RWPE1 (cell line): Measurements from ENCODE around the gene MROH8.
A peak's percentile ranks its signal among the peaks of the same experiment; 100 is the strongest.

Experiments used
- CTCF ChIA-PET: fragments of 350-600 bp; sonication (Branson Sonifier 250); formaldehyde crosslinking; extraction: SDS; loops from one replicate; lab custom pipeline; 2021; lab: Yijun Ruan, JAX
- POLR2A ChIA-PET: fragments of 400-600 bp; formaldehyde crosslinking; extraction: SDS; loops from one replicate; lab custom pipeline; 2020; ENCODE audit warnings: antibody characterized with exemption; ENCODE audit not compliant: low non-redundant PET; lab: Yijun Ruan, JAX
- DNase-seq: peaks from one replicate; pipeline ENCODE4 v3.0.0; 2012; ENCODE audit warnings: low spot score
- H3K27ac ChIP-seq: fragments of 450-650 bp; 2 replicates; pipeline ENCODE4 v1.5.1; 2017
- CTCF ChIP-seq: fragments of 450-650 bp; conservative IDR thresholded peaks from 2 replicates; pipeline ENCODE4 v1.5.1; 2017; ENCODE audit warnings: low read depth, mild to moderate bottlenecking

Gene MROH8

GRCh38 chr20:37095599-37096414 lies 83.5 kb downstream of the MROH8 start, which contains the start of gene RBL1:
Gene RBL1 (minus strand): TSS chr20:37095997. CDS start chr20:37095928, 69 bp downstream.
- DNase-seq = peak; percentile 95
- ChIA-PET CTCF (interaction anchor here (0.5 to 1.9 kb wide), 10 partner anchors 9 to 828 kb away, joined by 3 to 7 read pairs (median 4); no protein-coding TSS in a partner anchor), POLR2A (interaction anchor here (0.5 to 1.9 kb wide), 9 partner anchors 9 to 554 kb away, joined by 3 to 7 read pairs (median 4); partner anchors contain the start of genes MROH8 and RPN2)
- peak; percentile 17; the same call in 1 of the 2 replicates for TF ChIP-seq CTCF
- H3K27ac ChIP-seq = peak within 1 kb of the TSS; percentile 84

DNA sequence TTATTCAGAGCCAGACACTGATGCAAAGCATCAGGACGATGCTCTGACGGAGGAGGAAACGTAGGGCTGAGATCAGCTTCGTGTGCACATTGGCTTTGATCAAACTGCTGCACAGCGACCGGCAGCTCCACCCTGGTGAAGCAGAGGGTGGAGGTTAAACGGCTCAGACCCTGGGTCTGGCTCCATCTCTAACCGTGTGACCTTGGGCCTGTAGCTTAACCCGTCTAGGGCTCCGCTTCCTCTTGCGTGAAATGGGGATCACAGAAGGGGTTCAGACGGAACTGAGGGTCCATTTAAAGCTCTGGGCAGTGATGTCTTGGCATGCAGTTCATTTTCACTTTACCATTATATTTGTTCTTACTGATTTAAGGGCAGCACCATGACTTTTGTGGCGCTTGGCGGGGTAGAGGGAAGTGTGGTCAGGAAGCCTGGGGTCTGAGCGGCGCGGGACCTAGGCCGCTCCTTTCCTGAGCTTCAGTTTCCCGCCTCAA lies 84.2 kb downstream of the MROH8 start:
- peak overlapping the region; percentile 84 for H3K27ac ChIP-seq
- ChIA-PET CTCF (interaction anchor here (0.5 to 1.9 kb wide), 8 partner anchors 32 to 442 kb away, joined by 3 to 6 read pairs (median 4); no protein-coding TSS in a partner anchor), POLR2A (interaction anchor here (0.5 to 1.9 kb wide), 8 partner anchors 10 to 553 kb away, joined by 3 to 7 read pairs (median 4); partner anchors contain the start of genes MROH8 and RPN2)
- peak; percentile 46 for DNase-seq
- TF ChIP-seq CTCF = no peak

GRCh38 chr20:37090407-37090806 lies 88.9 kb downstream of the MROH8 start:
- ChIA-PET CTCF (interaction anchor here (0.5 kb wide), 1 partner anchor 17 kb away, joined by 4 read pairs; no protein-coding TSS in a partner anchor), POLR2A (no interaction called here)
- DNase-seq = no peak
- H3K27ac ChIP-seq = no peak overlapping the region
- no peak for TF ChIP-seq CTCF

DNA sequence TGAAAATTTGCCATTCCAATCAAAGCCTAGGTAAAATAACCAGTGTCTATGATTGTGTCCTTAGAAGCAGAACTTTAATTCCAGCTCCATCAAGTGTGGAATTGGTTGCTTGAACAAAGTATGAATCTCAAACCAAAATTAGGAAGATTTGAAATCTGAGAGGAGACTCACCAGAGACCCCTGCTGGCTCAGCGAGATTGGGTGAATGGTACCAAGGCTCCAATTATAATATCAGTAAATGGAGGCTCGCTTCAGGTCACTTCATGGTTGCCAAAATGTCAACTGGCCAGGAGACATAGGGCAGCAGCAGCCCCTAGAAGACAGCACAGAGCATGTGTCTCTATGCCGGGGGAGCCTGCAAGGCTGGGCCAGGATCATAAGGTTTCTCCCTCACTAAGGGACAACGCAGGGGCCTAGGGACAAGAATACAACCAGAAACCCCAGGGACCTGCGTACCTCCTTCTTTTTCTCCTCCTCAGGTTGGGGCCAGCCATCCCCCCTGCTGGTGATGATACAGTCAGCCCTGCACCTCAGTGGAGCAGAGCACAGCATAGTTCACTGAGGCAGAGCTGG lies 97.5 kb downstream of the MROH8 start:
- CTCF ChIA-PET = interaction anchor here (0.5 kb wide), 1 partner anchor 19 kb away, joined by 3 read pairs; no protein-coding TSS in a partner anchor
- no peak overlapping the region for H3K27ac ChIP-seq
- POLR2A ChIA-PET = no interaction called here
- no peak; the same call in 1 of the 2 replicates for TF ChIP-seq CTCF
- no peak for DNase-seq

DNA sequence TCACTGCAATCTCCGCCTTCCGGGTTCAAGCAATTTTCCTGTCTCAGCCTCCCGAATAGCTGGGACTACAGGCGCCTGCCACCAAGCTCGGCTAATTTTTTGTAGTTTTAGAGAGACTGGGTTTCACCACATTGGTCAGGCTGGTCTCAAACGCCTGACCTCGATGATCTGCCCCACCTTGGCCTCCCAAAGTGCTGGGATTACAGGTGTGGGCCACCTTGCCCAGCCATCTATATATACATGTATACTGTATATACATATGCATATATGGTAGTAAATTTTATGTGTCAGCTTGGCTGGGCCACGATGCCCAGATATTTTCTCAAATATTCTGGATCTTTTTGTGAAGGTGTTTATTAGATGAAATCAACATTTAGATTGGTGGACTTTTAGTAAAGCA lies 102.3 kb downstream of the MROH8 start:
- CTCF ChIA-PET = interaction anchor here (0.7 kb wide), 1 partner anchor 325 kb away, joined by 3 read pairs; no protein-coding TSS in a partner anchor
- POLR2A ChIA-PET = no interaction called here
- TF ChIP-seq CTCF = no peak
- no peak overlapping the region for H3K27ac ChIP-seq
- DNase-seq = no peak
